ENCODE data around the gene TMEM144. TPM values are rescaled to one million over a fixed set of nuclear protein-coding genes. Genes with fewer than 3 reads are reported as not detected.

The TMEM144 gene
- total RNA-seq, 2 donors from 2014 or later = 1.00 to 2.2 TPM

GRCh38 chr4:158176108-158176507 lies 34.2 kb upstream of the TMEM144 start:
- Mint-ChIP-seq H3K27ac (no peak overlapping the region), H3K36me3 (no peaks in the 10 kb centered on the region), H3K4me1 (ENCODE audit: low read depth in 2 of 2) (no peaks in the 10 kb centered on the region), H3K9me3 (no peaks in the 10 kb centered on the region), H3K4me3 (no peak overlapping the region), H3K27me3 (peaks cover 7 to 15% of the 10 kb centered on the region in 2 donors)
- DNase-seq (ENCODE audit: low spot score) = no peak
- no peak for ATAC-seq

GRCh38 chr4:158176776-158177175 lies 33.5 kb upstream of the TMEM144 start:
- H3K27ac Mint-ChIP-seq = no peak overlapping the region
- ATAC-seq = no peak
- H3K4me3 Mint-ChIP-seq = no peak overlapping the region
- no peaks in the 10 kb centered on the region for H3K36me3 Mint-ChIP-seq
- H3K4me1 Mint-ChIP-seq (ENCODE audit: low read depth in 2 of 2) = no peaks in the 10 kb centered on the region
- peaks cover 7 to 13% of the 10 kb centered on the region in 2 donors for H3K27me3 Mint-ChIP-seq
- no peak for DNase-seq (ENCODE audit: low spot score)
- H3K9me3 Mint-ChIP-seq = no peaks in the 10 kb centered on the region

- Mint-ChIP-seq H3K36me3 (no peaks in the 10 kb centered on the region), H3K9me3 (no peaks in the 10 kb centered on the region), H3K27ac (no peak overlapping the region), H3K4me3 (no peak overlapping the region), H3K4me1 (ENCODE audit: low read depth in 2 of 2) (no peaks in the 10 kb centered on the region), H3K27me3 (peaks cover 0 to 2% of the 10 kb centered on the region in 2 donors)
- ATAC-seq = no peak
- no peak for DNase-seq (ENCODE audit: low spot score)
Measured at GRCh38 chr4:158179465-158179864, 30.8 kb upstream of the TMEM144 start.

GRCh38 chr4:158181906-158182305 lies 28.4 kb upstream of the TMEM144 start:
- no peak for ATAC-seq
- H3K27ac Mint-ChIP-seq = no peak overlapping the region

GRCh38 chr4:158182736-158183135 lies 27.6 kb upstream of the TMEM144 start:
- no peak for DNase-seq (ENCODE audit: low spot score)
- no peak overlapping the region for H3K4me3 Mint-ChIP-seq
- H3K9me3 Mint-ChIP-seq = no peaks in the 10 kb centered on the region
- no peaks in the 10 kb centered on the region for H3K36me3 Mint-ChIP-seq
- no peak overlapping the region for H3K27ac Mint-ChIP-seq
- ATAC-seq = no peak
- H3K4me1 Mint-ChIP-seq (ENCODE audit: low read depth in 2 of 2) = peaks cover 0 to 3% of the 10 kb centered on the region in 2 donors
- peaks cover 0 to 2% of the 10 kb centered on the region in 2 donors for H3K27me3 Mint-ChIP-seq

More at GRCh38 chr4:158181906-158182305, 28.4 kb upstream of the TMEM144 start:
- H3K9me3 Mint-ChIP-seq = no peaks in the 10 kb centered on the region
- peaks cover 0 to 2% of the 10 kb centered on the region in 2 donors for H3K27me3 Mint-ChIP-seq
- DNase-seq (ENCODE audit: low spot score) = no peak
- H3K36me3 Mint-ChIP-seq = no peaks in the 10 kb centered on the region
- peaks cover 0 to 3% of the 10 kb centered on the region in 2 donors for H3K4me1 Mint-ChIP-seq (ENCODE audit: low read depth in 2 of 2)
- H3K4me3 Mint-ChIP-seq = no peak overlapping the region

GRCh38 chr4:158186815-158187214 lies 23.5 kb upstream of the TMEM144 start:
- DNase-seq (ENCODE audit: low spot score) (no peak), ATAC-seq (no peak)
- H3K4me1 Mint-ChIP-seq (ENCODE audit: low read depth in 2 of 2) = peaks cover 0 to 3% of the 10 kb centered on the region in 2 donors
- no peak overlapping the region for H3K27ac Mint-ChIP-seq
- peaks cover 0 to 2% of the 10 kb centered on the region in 2 donors for H3K27me3 Mint-ChIP-seq
- H3K36me3 Mint-ChIP-seq = no peaks in the 10 kb centered on the region
- H3K4me3 Mint-ChIP-seq = no peak overlapping the region
- no peaks in the 10 kb centered on the region for H3K9me3 Mint-ChIP-seq

GRCh38 chr4:158189422-158189821 lies 20.9 kb upstream of the TMEM144 start:
- Mint-ChIP-seq H3K4me3 (no peak overlapping the region), H3K36me3 (no peaks in the 10 kb centered on the region), H3K27ac (no peak overlapping the region), H3K27me3 (no peaks in the 10 kb centered on the region), H3K4me1 (ENCODE audit: low read depth in 2 of 2) (peaks cover 0 to 6% of the 10 kb centered on the region in 2 donors), H3K9me3 (no peaks in the 10 kb centered on the region)
- DNase-seq (ENCODE audit: low spot score) (no peak), ATAC-seq (no peak)

- no peaks in the 10 kb centered on the region for H3K9me3 Mint-ChIP-seq
- DNase-seq (ENCODE audit: low spot score) (no peak), ATAC-seq (no peak)
- no peak overlapping the region for H3K4me3 Mint-ChIP-seq
- H3K27ac Mint-ChIP-seq = no peak overlapping the region
- H3K4me1 Mint-ChIP-seq (ENCODE audit: low read depth in 2 of 2) = peaks cover 0 to 6% of the 10 kb centered on the region in 2 donors
- peaks cover 0 to 3% of the 10 kb centered on the region in 2 donors for H3K27me3 Mint-ChIP-seq
- H3K36me3 Mint-ChIP-seq = no peaks in the 10 kb centered on the region
Measured at GRCh38 chr4:158190718-158191117, 19.6 kb upstream of the TMEM144 start.

GRCh38 chr4:158192439-158193158 lies 17.7 kb upstream of the TMEM144 start:
- no peak overlapping the region for H3K27ac Mint-ChIP-seq
- peaks cover 0 to 3% of the 10 kb centered on the region in 2 donors for H3K4me1 Mint-ChIP-seq (ENCODE audit: low read depth in 2 of 2)
- DNase-seq (ENCODE audit: low spot score) (no peak), ATAC-seq (no peak)
- peaks cover 4% of the 10 kb centered on the region for H3K9me3 Mint-ChIP-seq
- peaks cover 7% of the 10 kb centered on the region in 2 donors for H3K27me3 Mint-ChIP-seq
- H3K36me3 Mint-ChIP-seq = no peaks in the 10 kb centered on the region
- no peak overlapping the region for H3K4me3 Mint-ChIP-seq

- H3K27me3 Mint-ChIP-seq = peaks cover 7% of the 10 kb centered on the region in 2 donors
- H3K4me3 Mint-ChIP-seq = no peak overlapping the region
- no peaks in the 10 kb centered on the region for H3K36me3 Mint-ChIP-seq
- DNase-seq (ENCODE audit: low spot score) (no peak), ATAC-seq (no peak)
- peaks cover 0 to 3% of the 10 kb centered on the region in 2 donors for H3K4me1 Mint-ChIP-seq (ENCODE audit: low read depth in 2 of 2)
- H3K27ac Mint-ChIP-seq = no peak overlapping the region
- peaks cover 4% of the 10 kb centered on the region for H3K9me3 Mint-ChIP-seq
Measured at GRCh38 chr4:158193171-158193749, 17.0 kb upstream of the TMEM144 start.

- ATAC-seq (no peak), DNase-seq (ENCODE audit: low spot score) (no peak)
- H3K36me3 Mint-ChIP-seq = no peaks in the 10 kb centered on the region
- peaks cover 7% of the 10 kb centered on the region in 2 donors for H3K27me3 Mint-ChIP-seq
- H3K4me3 Mint-ChIP-seq = no peak overlapping the region
- peaks cover 4% of the 10 kb centered on the region for H3K9me3 Mint-ChIP-seq
- H3K27ac Mint-ChIP-seq = no peak overlapping the region
- H3K4me1 Mint-ChIP-seq (ENCODE audit: low read depth in 2 of 2) = peaks cover 0 to 3% of the 10 kb centered on the region in 2 donors
Measured at GRCh38 chr4:158195297-158195696, 15.0 kb upstream of the TMEM144 start.

GRCh38 chr4:158197194-158197776 lies 13.0 kb upstream of the TMEM144 start:
- no peak for DNase-seq (ENCODE audit: low spot score)
- ATAC-seq = no peak
- Mint-ChIP-seq H3K27me3 (peaks cover 7% of the 10 kb centered on the region in 2 donors), H3K4me3 (no peak overlapping the region), H3K27ac (no peak overlapping the region), H3K4me1 (ENCODE audit: low read depth in 2 of 2) (peaks cover 0 to 3% of the 10 kb centered on the region in 2 donors), H3K36me3 (no peaks in the 10 kb centered on the region), H3K9me3 (peaks cover 7% of the 10 kb centered on the region)

GRCh38 chr4:158200214-158200613 lies 10.1 kb upstream of the TMEM144 start:
- H3K4me3 Mint-ChIP-seq = no peak overlapping the region
- ATAC-seq (no peak), DNase-seq (ENCODE audit: low spot score) (no peak)
- H3K27ac Mint-ChIP-seq = no peak overlapping the region
- H3K9me3 Mint-ChIP-seq = peaks cover 7% of the 10 kb centered on the region
- peaks cover 4 to 7% of the 10 kb centered on the region in 2 donors for H3K27me3 Mint-ChIP-seq
- no peaks in the 10 kb centered on the region for H3K4me1 Mint-ChIP-seq (ENCODE audit: low read depth in 2 of 2)
- H3K36me3 Mint-ChIP-seq = no peaks in the 10 kb centered on the region

- Mint-ChIP-seq H3K9me3 (peaks cover 7% of the 10 kb centered on the region), H3K36me3 (no peaks in the 10 kb centered on the region), H3K4me1 (ENCODE audit: low read depth in 2 of 2) (no peaks in the 10 kb centered on the region), H3K27me3 (peaks cover 4 to 7% of the 10 kb centered on the region in 2 donors), H3K27ac (no peak overlapping the region), H3K4me3 (no peak overlapping the region)
- DNase-seq (ENCODE audit: low spot score) (no peak), ATAC-seq (peak in 1 of 2 donors; percentile 15)
Measured at GRCh38 chr4:158201322-158201721, 9.0 kb upstream of the TMEM144 start.
